Keratinocyte (primary cell): ENCODE data around the gene CD81. TPM values are rescaled to one million over a fixed set of nuclear protein-coding genes. Genes with fewer than 3 reads are reported as not detected.

Experiments used
- DNase-seq: peaks from one replicate; pipeline ENCODE4 v3.0.0-alpha.2; 2011; ENCODE audit warnings: low read depth, missing footprints, low spot score
- FAIRE-seq: peaks from 2 replicates; lab custom pipeline; 2011; peaks lifted over from hg19 to GRCh38; lab: Jason Lieb, UNC
- H2AFZ ChIP-seq: 2 replicates; pipeline ENCODE4 v1.6.0; 2012; ENCODE audit warnings: low read length, control low read depth, inconsistent platforms; ENCODE audit not compliant: control insufficient read depth
- H3K27ac ChIP-seq: 2 replicates; pipeline ENCODE4 v1.5.1; 2011; ENCODE audit warnings: low read length; ENCODE audit not compliant: control insufficient read depth, insufficient read depth
- H3K27me3 ChIP-seq: 3 replicates; pipeline ENCODE4 v1.6.0; 2011; ENCODE audit warnings: low read length; ENCODE audit not compliant: control insufficient read depth, insufficient read depth; ENCODE audit errors: extremely low read depth
- H3K36me3 ChIP-seq, 2 experiments: 2 replicates in 1 of 2; 3 replicates in 1 of 2; pipeline ENCODE4 v1.5.1; 2011; ENCODE audit warnings: low read length in 2 of 2, mild to moderate bottlenecking in 1 of 2; ENCODE audit not compliant: control insufficient read depth in 2 of 2, insufficient read depth in 2 of 2; ENCODE audit errors: extremely low read depth in 1 of 2
- H3K4me1 ChIP-seq: 3 replicates; pipeline ENCODE4 v1.5.1; 2011; ENCODE audit warnings: low read length; ENCODE audit not compliant: control insufficient read depth, insufficient read depth; ENCODE audit errors: extremely low read depth
- H3K4me2 ChIP-seq: 3 replicates; pipeline ENCODE4 v1.6.0; 2011; ENCODE audit warnings: low read depth, low read length; ENCODE audit not compliant: control insufficient read depth, insufficient read depth; ENCODE audit errors: extremely low read depth
- H3K4me3 ChIP-seq, 3 experiments: fragments of 200-600 bp in 1 of 3; sonication (generic) in 1 of 3; 2 replicates in 2 of 3; 3 replicates in 1 of 3; pipeline ENCODE4 v1.5.1; 2011 to 2016; ENCODE audit warnings: low read length in 3 of 3, mild to moderate bottlenecking in 3 of 3, control low read depth in 2 of 3, inconsistent platforms in 1 of 3, low read depth in 1 of 3, mixed read lengths in 1 of 3, mixed run types in 1 of 3, moderate library complexity in 1 of 3; ENCODE audit not compliant: control insufficient read depth in 2 of 3, insufficient read depth in 2 of 3; ENCODE audit errors: extremely low read depth in 1 of 3
- H3K79me2 ChIP-seq: 2 replicates; pipeline ENCODE4 v1.6.0; 2012; ENCODE audit warnings: low read length; ENCODE audit not compliant: control insufficient read depth, insufficient read depth
- H3K9ac ChIP-seq: 3 replicates; pipeline ENCODE4 v1.6.0; 2011; ENCODE audit warnings: low read length; ENCODE audit not compliant: control insufficient read depth, insufficient read depth; ENCODE audit errors: extremely low read depth
- H3K9me1 ChIP-seq: 3 replicates; pipeline ENCODE4 v1.6.0; 2011; ENCODE audit warnings: low read length; ENCODE audit not compliant: control insufficient read depth, insufficient read depth; ENCODE audit errors: extremely low read depth
- H3K9me3 ChIP-seq: 2 replicates; pipeline ENCODE4 v1.5.1; 2012; ENCODE audit warnings: low read depth, low read length; ENCODE audit not compliant: control insufficient read depth
- H4K20me1 ChIP-seq: 3 replicates; pipeline ENCODE4 v1.6.0; 2011; ENCODE audit warnings: low read length; ENCODE audit not compliant: control insufficient read depth, insufficient read depth; ENCODE audit errors: extremely low read depth
- EZH2 ChIP-seq: IDR thresholded peaks from one replicate; pipeline ENCODE4 v1.6.1; 2012; ENCODE audit warnings: inconsistent platforms, mild to moderate bottlenecking, low read length, moderate library complexity
- dilution Hi-C: fragments of 300-500 bp; cut with MboI; formaldehyde crosslinking; loops from one replicate; pipeline ENCODE4 v1.7.0; 2020; ENCODE audit warnings: low sequenced_read_pairs; ENCODE audit not compliant: extremely low pct_ligation_motif_present
- polyA plus RNA-seq, 5 experiments: library from polyadenylated mRNA; depleted of rRNA in 3 of 5; stranded (reverse) in 3 of 5; stranded (forward) in 1 of 5; unstranded in 1 of 5; fragments of >200 nt; gene quantifications; 1 replicate in 1 of 5; 2 replicates in 3 of 5; 3 replicates in 1 of 5; pipeline versions ENCODE4 v1.2.1 to v1.2.3, GENCODE V29; 2011 to 2012; ENCODE audit warnings: missing spikeins in 2 of 5, low read depth in 1 of 5, low replicate concordance in 1 of 5
- TF ChIP-seq, protein P1 (sequence below), 3 experiments: IDR thresholded peaks in 1 of 3; conservative IDR thresholded peaks in 1 of 3; optimal IDR thresholded peaks in 1 of 3; 2 replicates in 2 of 3; 3 replicates in 1 of 3; pipeline versions ENCODE3 to v1.5.1; 2011; ENCODE audit warnings: low read length in 3 of 3, mild to moderate bottlenecking in 3 of 3, moderate library complexity in 2 of 3, control low read depth in 1 of 3, inconsistent platforms in 1 of 3; ENCODE audit not compliant: insufficient read depth in 2 of 3; ENCODE audit errors: extremely low read depth in 1 of 3

CD81 gene
- polyA plus RNA-seq, 1 donor (not counting 4 experiments of a cell fraction or from before 2014, with no cell fraction given): 194 TPM

DNA sequence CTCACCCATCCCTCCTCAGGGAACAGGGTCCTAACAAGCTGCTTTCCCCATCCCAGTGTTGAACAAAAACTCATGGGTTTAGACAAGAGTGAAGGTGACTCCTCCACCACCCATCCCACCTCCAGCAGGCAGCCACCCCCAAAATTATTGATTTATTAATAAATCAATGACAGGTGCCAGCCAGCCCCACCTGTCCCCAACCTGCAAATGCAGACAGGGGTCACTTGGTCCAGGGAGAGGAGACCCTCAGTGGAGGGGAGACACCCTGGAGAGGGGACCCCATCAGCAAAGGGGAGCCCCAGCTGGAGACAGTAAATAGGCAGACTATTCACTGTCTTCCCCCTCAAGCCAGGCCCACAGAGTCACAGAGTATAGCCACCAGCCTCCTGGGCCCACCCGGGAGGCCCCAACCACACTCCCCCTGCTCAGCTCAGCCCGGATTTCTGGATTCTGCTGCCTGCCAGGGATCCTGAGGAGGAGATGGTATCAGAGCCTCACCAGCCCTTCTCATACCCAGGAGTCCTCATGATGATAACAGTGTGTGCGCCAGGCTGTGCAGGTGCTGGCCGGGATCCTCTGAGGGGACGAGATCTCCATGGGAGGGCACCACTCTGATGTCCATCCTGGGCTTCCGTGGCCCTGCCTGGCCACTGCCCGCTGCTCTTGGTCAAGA, 8.8 kb upstream of the CD81 start:
- Histone ChIP-seq H3K4me3 (no peak overlapping the region), H3K36me3 (no peaks in the 10 kb centered on the region), H3K27me3 (no peaks in the 10 kb centered on the region), H3K9me1 (no peaks in the 10 kb centered on the region), H3K4me1 (no peaks in the 10 kb centered on the region), H4K20me1 (no peaks in the 10 kb centered on the region), H2AFZ (no peak overlapping the region), H3K4me2 (no peak overlapping the region), H3K27ac (no peak overlapping the region), H3K79me2 (no peaks in the 10 kb centered on the region), H3K9me3 (no peaks in the 10 kb centered on the region), H3K9ac (no peak overlapping the region)
- no peak for TF ChIP-seq EZH2
- TF ChIP-seq, protein P1, sequence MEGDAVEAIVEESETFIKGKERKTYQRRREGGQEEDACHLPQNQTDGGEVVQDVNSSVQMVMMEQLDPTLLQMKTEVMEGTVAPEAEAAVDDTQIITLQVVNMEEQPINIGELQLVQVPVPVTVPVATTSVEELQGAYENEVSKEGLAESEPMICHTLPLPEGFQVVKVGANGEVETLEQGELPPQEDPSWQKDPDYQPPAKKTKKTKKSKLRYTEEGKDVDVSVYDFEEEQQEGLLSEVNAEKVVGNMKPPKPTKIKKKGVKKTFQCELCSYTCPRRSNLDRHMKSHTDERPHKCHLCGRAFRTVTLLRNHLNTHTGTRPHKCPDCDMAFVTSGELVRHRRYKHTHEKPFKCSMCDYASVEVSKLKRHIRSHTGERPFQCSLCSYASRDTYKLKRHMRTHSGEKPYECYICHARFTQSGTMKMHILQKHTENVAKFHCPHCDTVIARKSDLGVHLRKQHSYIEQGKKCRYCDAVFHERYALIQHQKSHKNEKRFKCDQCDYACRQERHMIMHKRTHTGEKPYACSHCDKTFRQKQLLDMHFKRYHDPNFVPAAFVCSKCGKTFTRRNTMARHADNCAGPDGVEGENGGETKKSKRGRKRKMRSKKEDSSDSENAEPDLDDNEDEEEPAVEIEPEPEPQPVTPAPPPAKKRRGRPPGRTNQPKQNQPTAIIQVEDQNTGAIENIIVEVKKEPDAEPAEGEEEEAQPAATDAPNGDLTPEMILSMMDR (optimal IDR thresholded peaks at IDR 0.05 in 1 of 3, IDR thresholded peaks at IDR 0.05 in 1 of 3, conservative IDR thresholded peaks at IDR 0.05 in 1 of 3; ENCODE audit: extremely low read depth in 1 of 3, insufficient read depth in 2 of 3, low read length in 3 of 3): no peak
- DNase-seq (no peak), FAIRE-seq (no peak)
- dilution Hi-C loops: no loop called here

DNA sequence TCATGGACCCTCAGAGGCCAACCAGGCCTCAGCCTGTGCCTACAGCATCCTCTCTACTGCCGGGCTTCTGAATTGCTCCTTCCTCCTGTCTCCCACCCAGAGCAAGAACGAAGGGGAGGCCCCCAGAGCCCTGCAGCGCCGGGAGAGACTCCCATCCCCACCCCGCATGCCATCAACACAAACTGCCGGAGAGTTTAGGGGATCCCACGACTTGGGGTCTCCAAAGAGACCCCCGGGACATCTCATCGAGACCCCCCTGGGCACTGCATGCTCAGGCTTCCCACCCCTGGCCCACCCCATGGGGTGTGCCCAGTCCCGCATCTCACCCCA, 8.3 kb upstream of the CD81 start:
- H3K27me3 ChIP-seq: no peaks in the 10 kb centered on the region
- dilution Hi-C loops: no loop called here
- no peak for DNase-seq
- no peaks in the 10 kb centered on the region for H3K79me2 ChIP-seq
- no peak overlapping the region for H3K4me3 ChIP-seq
- no peak for FAIRE-seq
- no peaks in the 10 kb centered on the region for H4K20me1 ChIP-seq
- no peaks in the 10 kb centered on the region for H3K9me3 ChIP-seq
- H3K4me2 ChIP-seq: no peak overlapping the region
- no peaks in the 10 kb centered on the region for H3K9me1 ChIP-seq
- no peak overlapping the region for H3K9ac ChIP-seq
- TF ChIP-seq, protein P1 (optimal IDR thresholded peaks at IDR 0.05 in 1 of 3, IDR thresholded peaks at IDR 0.05 in 1 of 3, conservative IDR thresholded peaks at IDR 0.05 in 1 of 3; ENCODE audit: extremely low read depth in 1 of 3, insufficient read depth in 2 of 3, low read length in 3 of 3): no peak
- no peak for TF ChIP-seq EZH2
- peaks cover 3% of the 10 kb centered on the region for H3K4me1 ChIP-seq
- no peak overlapping the region for H2AFZ ChIP-seq
- H3K27ac ChIP-seq: no peak overlapping the region
- no peaks in the 10 kb centered on the region for H3K36me3 ChIP-seq
